Fibroblast of lung (primary cell): ENCODE measurements around the gene BFSP2.

ENCODE experiments used
- EZH2 ChIP-seq: IDR thresholded peaks from 2 replicates; pipeline ENCODE4 v1.5.1; 2012; ENCODE audit warnings: low read length, control low read depth, mild to moderate bottlenecking; ENCODE audit errors: missing control alignments
- TF ChIP-seq, protein P1 (sequence below), 2 donors: IDR thresholded peaks in 1 of 2; conservative IDR thresholded peaks in 1 of 2; 1 replicate in 1 of 2; 2 replicates in 1 of 2; pipeline ENCODE4 v1.5.1; 2011 to 2012; ENCODE audit warnings: low read length in 2 of 2, control low read depth in 1 of 2, inconsistent platforms in 1 of 2, low read depth in 1 of 2, mild to moderate bottlenecking in 1 of 2

GRCh38 chr3:133476971-133477375 is 77.1 kb downstream of the BFSP2 start:
- TF ChIP-seq, protein P1, sequence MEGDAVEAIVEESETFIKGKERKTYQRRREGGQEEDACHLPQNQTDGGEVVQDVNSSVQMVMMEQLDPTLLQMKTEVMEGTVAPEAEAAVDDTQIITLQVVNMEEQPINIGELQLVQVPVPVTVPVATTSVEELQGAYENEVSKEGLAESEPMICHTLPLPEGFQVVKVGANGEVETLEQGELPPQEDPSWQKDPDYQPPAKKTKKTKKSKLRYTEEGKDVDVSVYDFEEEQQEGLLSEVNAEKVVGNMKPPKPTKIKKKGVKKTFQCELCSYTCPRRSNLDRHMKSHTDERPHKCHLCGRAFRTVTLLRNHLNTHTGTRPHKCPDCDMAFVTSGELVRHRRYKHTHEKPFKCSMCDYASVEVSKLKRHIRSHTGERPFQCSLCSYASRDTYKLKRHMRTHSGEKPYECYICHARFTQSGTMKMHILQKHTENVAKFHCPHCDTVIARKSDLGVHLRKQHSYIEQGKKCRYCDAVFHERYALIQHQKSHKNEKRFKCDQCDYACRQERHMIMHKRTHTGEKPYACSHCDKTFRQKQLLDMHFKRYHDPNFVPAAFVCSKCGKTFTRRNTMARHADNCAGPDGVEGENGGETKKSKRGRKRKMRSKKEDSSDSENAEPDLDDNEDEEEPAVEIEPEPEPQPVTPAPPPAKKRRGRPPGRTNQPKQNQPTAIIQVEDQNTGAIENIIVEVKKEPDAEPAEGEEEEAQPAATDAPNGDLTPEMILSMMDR (conservative IDR thresholded peaks at IDR 0.05 in 1 of 2, IDR thresholded peaks at IDR 0.05 in 1 of 2; ENCODE audit: low read depth in 1 of 2, low read length in 2 of 2): no peak
- no peak for TF ChIP-seq EZH2
